Activated T-helper 17 cell treated with anti-CD3 and anti-CD28 coated beads, Interleukin-2, amount 50 U/mL, for 72 hours (primary cell): Measurements from ENCODE around the gene WNT7B. TPM values are rescaled to one million over a fixed set of nuclear protein-coding genes. Genes with fewer than 3 reads are reported as not detected.

Experiments used
- ATAC-seq: fragments of 150-1000 bp; cut with Tn5 transposase; replicated peaks from 2 replicates; pipeline ENCODE4 v1.10.0; 2021; ENCODE audit warnings: mild to moderate bottlenecking, moderate library complexity
- H3K27ac Mint-ChIP-seq: one replicate; pipeline ENCODE4 v1.8.0; 2022; ENCODE audit warnings: mixed read lengths
- H3K27me3 Mint-ChIP-seq: one replicate; pipeline ENCODE4 v1.8.0; 2022; ENCODE audit warnings: mixed read lengths
- H3K36me3 Mint-ChIP-seq: one replicate; pipeline ENCODE4 v1.8.0; 2022; ENCODE audit warnings: low read depth, mild to moderate bottlenecking, mixed read lengths
- H3K4me1 Mint-ChIP-seq: one replicate; pipeline ENCODE4 v1.8.0; 2022; ENCODE audit warnings: mixed read lengths
- H3K4me3 Mint-ChIP-seq: one replicate; pipeline ENCODE4 v1.8.0; 2022; ENCODE audit warnings: mild to moderate bottlenecking, mixed read lengths
- H3K9me3 Mint-ChIP-seq: one replicate; pipeline ENCODE4 v1.8.0; 2022; ENCODE audit warnings: mixed read lengths
- total RNA-seq, 2 donors: library from RNA; stranded (reverse); gene quantifications; one replicate each; pipeline ENCODE4 v1.2.3, GENCODE V29; 2022

WNT7B gene
- total RNA-seq, 2 donors from 2014 or later, result not detected

- peaks cover 5% of the 10 kb centered on the region for H3K9me3 Mint-ChIP-seq
- no peak overlapping the region for H3K27ac Mint-ChIP-seq
- peaks cover 12% of the 10 kb centered on the region for H3K27me3 Mint-ChIP-seq
- no peak overlapping the region for H3K4me3 Mint-ChIP-seq
- no peaks in the 10 kb centered on the region for H3K36me3 Mint-ChIP-seq
- H3K4me1 Mint-ChIP-seq, result no peaks in the 10 kb centered on the region
- ATAC-seq, result no peak
Measured at GRCh38 chr22:45915841-45916240, 61.1 kb downstream of the WNT7B start.

GRCh38 chr22:45915151-45915550 lies 61.8 kb downstream of the WNT7B start:
- Mint-ChIP-seq H3K9me3 (peaks cover 5% of the 10 kb centered on the region), H3K36me3 (no peaks in the 10 kb centered on the region), H3K27me3 (peaks cover 12% of the 10 kb centered on the region), H3K4me1 (no peaks in the 10 kb centered on the region), H3K4me3 (no peak overlapping the region), H3K27ac (no peak overlapping the region)
- no peak for ATAC-seq

- no peak for ATAC-seq
- H3K27me3 Mint-ChIP-seq, result peaks cover 12% of the 10 kb centered on the region
- H3K27ac Mint-ChIP-seq, result no peak overlapping the region
- no peaks in the 10 kb centered on the region for H3K4me1 Mint-ChIP-seq
- H3K9me3 Mint-ChIP-seq, result peaks cover 5% of the 10 kb centered on the region
- no peaks in the 10 kb centered on the region for H3K36me3 Mint-ChIP-seq
- no peak overlapping the region for H3K4me3 Mint-ChIP-seq
Measured at GRCh38 chr22:45914309-45914708, 62.7 kb downstream of the WNT7B start.

- Mint-ChIP-seq H3K27ac (no peak overlapping the region), H3K36me3 (no peaks in the 10 kb centered on the region), H3K9me3 (peaks cover 5% of the 10 kb centered on the region), H3K4me3 (no peak overlapping the region), H3K27me3 (peaks cover 12% of the 10 kb centered on the region), H3K4me1 (no peaks in the 10 kb centered on the region)
- ATAC-seq, result no peak
Measured at GRCh38 chr22:45912910-45913309, 64.1 kb downstream of the WNT7B start.

GRCh38 chr22:45911601-45912271 lies 65.2 kb downstream of the WNT7B start:
- Mint-ChIP-seq H3K9me3 (peaks cover 5% of the 10 kb centered on the region), H3K36me3 (no peaks in the 10 kb centered on the region), H3K27ac (no peak overlapping the region), H3K4me3 (no peak overlapping the region), H3K27me3 (peaks cover 6% of the 10 kb centered on the region), H3K4me1 (no peaks in the 10 kb centered on the region)
- no peak for ATAC-seq

GRCh38 chr22:45910928-45911467 lies 66.0 kb downstream of the WNT7B start:
- Mint-ChIP-seq H3K27me3 (peaks cover 6% of the 10 kb centered on the region), H3K36me3 (no peaks in the 10 kb centered on the region), H3K9me3 (peaks cover 5% of the 10 kb centered on the region), H3K4me3 (no peak overlapping the region), H3K27ac (no peak overlapping the region), H3K4me1 (no peaks in the 10 kb centered on the region)
- ATAC-seq, result no peak

GRCh38 chr22:45908961-45909360 lies 68.0 kb downstream of the WNT7B start:
- Mint-ChIP-seq H3K27ac (no peak overlapping the region), H3K27me3 (peaks cover 7% of the 10 kb centered on the region), H3K4me3 (no peak overlapping the region), H3K9me3 (peaks cover under 1% of the 10 kb centered on the region), H3K4me1 (no peaks in the 10 kb centered on the region), H3K36me3 (no peaks in the 10 kb centered on the region)
- ATAC-seq, result no peak

- no peaks in the 10 kb centered on the region for H3K36me3 Mint-ChIP-seq
- no peak for ATAC-seq
- H3K27ac Mint-ChIP-seq, result no peak overlapping the region
- no peak overlapping the region for H3K4me3 Mint-ChIP-seq
- H3K9me3 Mint-ChIP-seq, result no peaks in the 10 kb centered on the region
- H3K4me1 Mint-ChIP-seq, result no peaks in the 10 kb centered on the region
- H3K27me3 Mint-ChIP-seq, result peaks cover 3% of the 10 kb centered on the region
Measured at GRCh38 chr22:45907996-45908395, 69.0 kb downstream of the WNT7B start.

GRCh38 chr22:45907378-45907777 lies 69.6 kb downstream of the WNT7B start:
- Mint-ChIP-seq H3K4me3 (no peak overlapping the region), H3K36me3 (no peaks in the 10 kb centered on the region), H3K27ac (no peak overlapping the region), H3K27me3 (peaks cover 3% of the 10 kb centered on the region), H3K9me3 (no peaks in the 10 kb centered on the region), H3K4me1 (no peaks in the 10 kb centered on the region)
- no peak for ATAC-seq

GRCh38 chr22:45906946-45907345 lies 70.0 kb downstream of the WNT7B start:
- Mint-ChIP-seq H3K9me3 (no peaks in the 10 kb centered on the region), H3K36me3 (no peaks in the 10 kb centered on the region), H3K4me1 (no peaks in the 10 kb centered on the region), H3K27me3 (peaks cover 3% of the 10 kb centered on the region), H3K4me3 (no peak overlapping the region), H3K27ac (no peak overlapping the region)
- no peak for ATAC-seq

- Mint-ChIP-seq H3K9me3 (no peaks in the 10 kb centered on the region), H3K4me1 (no peaks in the 10 kb centered on the region), H3K36me3 (no peaks in the 10 kb centered on the region), H3K4me3 (no peak overlapping the region), H3K27me3 (peaks cover 3% of the 10 kb centered on the region), H3K27ac (no peak overlapping the region)
- no peak for ATAC-seq
Measured at GRCh38 chr22:45905924-45906865, 70.8 kb downstream of the WNT7B start.

- Mint-ChIP-seq H3K9me3 (no peaks in the 10 kb centered on the region), H3K4me3 (no peak overlapping the region), H3K4me1 (no peaks in the 10 kb centered on the region), H3K36me3 (no peaks in the 10 kb centered on the region), H3K27me3 (peaks cover 3% of the 10 kb centered on the region), H3K27ac (no peak overlapping the region)
- ATAC-seq, result no peak
Measured at GRCh38 chr22:45905326-45905923, 71.5 kb downstream of the WNT7B start.

GRCh38 chr22:45904236-45904635 lies 72.7 kb downstream of the WNT7B start:
- no peaks in the 10 kb centered on the region for H3K4me1 Mint-ChIP-seq
- H3K27ac Mint-ChIP-seq, result no peak overlapping the region
- H3K9me3 Mint-ChIP-seq, result no peaks in the 10 kb centered on the region
- H3K4me3 Mint-ChIP-seq, result no peak overlapping the region
- ATAC-seq, result no peak
- H3K27me3 Mint-ChIP-seq, result peaks cover 6% of the 10 kb centered on the region
- no peaks in the 10 kb centered on the region for H3K36me3 Mint-ChIP-seq

GRCh38 chr22:45903355-45904135 lies 73.4 kb downstream of the WNT7B start:
- Mint-ChIP-seq H3K4me3 (no peak overlapping the region), H3K27ac (no peak overlapping the region), H3K9me3 (no peaks in the 10 kb centered on the region), H3K27me3 (peaks cover 6% of the 10 kb centered on the region), H3K4me1 (no peaks in the 10 kb centered on the region), H3K36me3 (no peaks in the 10 kb centered on the region)
- ATAC-seq, result no peak
